ENCODE data around the gene UBE2QL1.

Gene UBE2QL1

DNA sequence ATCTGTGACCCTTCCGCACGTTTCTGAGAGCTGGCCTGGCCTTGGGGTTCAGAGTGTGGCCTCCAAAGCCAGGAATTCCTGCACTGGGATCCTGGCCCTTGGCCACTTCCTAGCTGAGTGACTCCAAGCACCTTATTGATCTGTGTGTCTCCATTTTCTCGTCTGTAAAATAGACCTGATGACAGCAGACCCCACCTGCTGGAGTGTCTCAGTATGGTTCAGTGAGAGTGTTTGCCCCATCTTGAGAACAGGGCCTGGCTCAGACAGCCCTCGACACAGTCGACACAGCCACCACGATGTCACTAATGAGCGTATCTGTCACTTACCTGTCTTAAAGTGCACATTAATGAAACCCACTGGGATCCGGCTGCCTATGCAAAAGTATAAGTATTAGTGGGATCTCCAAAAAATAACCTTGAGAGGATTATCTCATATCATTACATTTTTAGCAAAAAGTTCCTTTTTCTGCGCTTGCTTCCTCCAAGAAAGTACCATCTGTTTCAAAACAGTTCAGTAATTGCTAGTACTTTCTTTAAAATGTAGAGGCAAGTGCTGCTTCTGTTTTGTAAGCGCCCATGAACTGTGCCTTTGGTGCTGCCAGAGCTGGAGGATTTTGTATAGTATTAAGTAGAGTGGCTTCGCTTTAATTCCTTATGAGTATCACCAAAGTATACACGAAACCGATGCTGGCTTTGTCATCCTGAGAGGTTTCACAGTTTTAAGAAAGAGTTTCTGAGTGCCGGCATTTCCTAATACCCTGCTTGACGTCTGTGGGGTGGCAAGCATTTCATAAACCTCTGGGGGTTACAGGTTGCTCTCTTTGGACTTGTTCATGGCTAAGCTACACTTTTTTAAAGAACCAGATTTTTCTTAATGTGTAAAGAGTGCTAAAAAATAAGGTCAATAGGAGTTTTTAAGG, 31.7 kb downstream of the UBE2QL1 start:
- DNase-seq: no peak

DNA sequence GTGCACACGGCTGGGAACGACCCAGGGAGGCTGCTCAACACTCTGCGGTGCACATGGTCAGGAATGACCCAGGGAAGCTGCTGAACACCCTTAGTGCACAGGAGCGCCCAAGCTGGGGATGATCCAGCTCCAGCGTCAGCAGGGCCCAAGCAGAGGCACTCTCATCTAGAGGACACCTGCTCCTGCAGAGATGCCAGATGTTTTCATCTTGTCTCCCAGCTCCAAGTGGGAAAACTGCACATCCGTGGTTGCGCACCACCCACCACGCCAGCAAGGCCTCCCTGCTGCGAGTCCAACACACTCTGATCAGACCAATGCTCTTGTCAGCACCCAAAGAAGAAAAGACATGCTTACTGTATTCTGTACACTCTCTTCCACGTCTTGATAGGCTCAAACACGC, 34.1 kb downstream of the UBE2QL1 start:
- DNase-seq: no peak

DNA sequence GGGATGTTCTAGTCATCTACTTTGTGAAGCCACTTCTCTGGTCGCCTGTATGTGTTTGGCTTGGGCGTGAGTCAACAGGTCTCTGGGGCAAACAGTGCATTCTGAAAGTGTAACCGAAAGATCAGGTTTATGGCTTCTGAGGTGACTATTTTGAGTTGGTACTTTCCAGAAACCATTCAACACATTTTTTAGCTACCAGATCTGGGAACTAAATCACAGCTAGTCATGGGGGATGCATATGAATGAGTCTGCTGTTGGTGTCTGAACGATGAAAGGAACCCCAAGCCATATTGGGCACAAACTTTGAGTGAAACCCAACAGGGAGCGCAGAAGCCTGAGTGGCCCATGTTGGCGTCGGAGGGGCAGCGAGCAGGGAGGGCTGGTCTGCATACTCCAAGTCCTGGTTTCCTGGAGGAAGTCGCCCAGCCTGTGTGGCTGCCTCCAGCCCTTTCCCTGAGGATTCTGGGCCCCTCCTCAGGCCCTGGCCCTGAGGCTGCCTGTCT, 35.3 kb downstream of the UBE2QL1 start:
- DNase-seq: no peak

- DNase-seq: no peak
Measured at GRCh38 chr5:6484446-6484845, 35.8 kb downstream of the UBE2QL1 start.

- no peak for DNase-seq
Measured at GRCh38 chr5:6484899-6485298, 36.2 kb downstream of the UBE2QL1 start.

DNA sequence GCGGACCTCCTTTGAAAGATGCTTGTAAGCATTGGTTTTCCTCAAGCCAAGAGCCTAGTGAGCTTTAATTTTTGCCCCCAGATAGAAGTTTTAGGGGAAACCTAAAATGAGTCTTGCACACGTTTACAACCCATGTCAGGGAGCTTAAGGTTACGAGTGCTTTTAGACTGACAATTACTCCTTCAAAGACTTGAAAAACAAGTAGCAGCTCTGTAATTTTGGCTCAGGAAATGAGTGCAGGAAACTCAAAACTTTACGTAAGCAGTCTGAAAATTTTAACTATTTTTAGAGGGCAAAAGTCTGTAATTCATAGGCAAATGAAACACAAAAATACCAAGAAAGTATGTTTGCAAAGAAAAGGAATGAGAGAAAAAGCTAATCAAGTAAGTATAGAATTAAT, 36.8 kb downstream of the UBE2QL1 start:
- no peak for DNase-seq

GRCh38 chr5:6486074-6486473, 37.4 kb downstream of the UBE2QL1 start:
- no peak for DNase-seq

DNA sequence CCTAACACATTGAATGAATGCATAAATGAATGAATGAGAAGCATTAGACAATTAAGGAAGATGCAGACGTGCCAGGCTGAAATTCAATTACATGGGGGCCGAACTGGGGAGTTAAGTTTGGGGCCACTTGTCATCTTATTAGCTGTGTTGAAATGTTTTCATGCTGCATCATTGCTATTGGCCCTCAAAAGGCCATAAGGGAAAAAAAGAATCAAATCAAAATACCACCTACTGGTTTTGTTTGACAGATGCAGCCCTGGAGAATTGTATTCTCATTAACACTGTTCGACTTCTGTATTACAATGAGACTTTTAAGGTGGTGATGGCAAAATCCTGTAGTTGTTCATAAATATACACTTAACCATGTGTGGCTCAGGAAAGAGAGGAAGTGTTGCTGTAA, 38.4 kb downstream of the UBE2QL1 start:
- no peak for DNase-seq

DNA sequence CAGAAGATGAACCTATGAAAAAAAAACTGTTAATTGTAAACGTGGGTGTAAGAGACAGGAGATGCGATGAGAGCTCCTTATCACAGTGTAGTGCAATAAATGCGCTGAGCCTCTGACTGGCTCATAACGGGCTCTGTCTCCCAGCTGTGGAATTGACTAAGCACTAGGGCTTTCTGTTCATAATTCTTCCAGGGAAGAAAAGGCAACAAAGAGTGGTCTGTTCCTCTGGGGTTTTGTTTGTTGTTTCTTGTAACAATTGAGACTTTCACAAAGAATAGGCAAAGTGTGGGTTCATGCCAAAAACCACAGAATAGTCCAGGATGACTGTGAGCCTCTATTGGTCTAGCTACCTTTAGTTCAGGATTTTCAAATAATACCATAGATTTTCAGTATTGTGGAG, 39.4 kb downstream of the UBE2QL1 start:
- no peak for DNase-seq

DNA sequence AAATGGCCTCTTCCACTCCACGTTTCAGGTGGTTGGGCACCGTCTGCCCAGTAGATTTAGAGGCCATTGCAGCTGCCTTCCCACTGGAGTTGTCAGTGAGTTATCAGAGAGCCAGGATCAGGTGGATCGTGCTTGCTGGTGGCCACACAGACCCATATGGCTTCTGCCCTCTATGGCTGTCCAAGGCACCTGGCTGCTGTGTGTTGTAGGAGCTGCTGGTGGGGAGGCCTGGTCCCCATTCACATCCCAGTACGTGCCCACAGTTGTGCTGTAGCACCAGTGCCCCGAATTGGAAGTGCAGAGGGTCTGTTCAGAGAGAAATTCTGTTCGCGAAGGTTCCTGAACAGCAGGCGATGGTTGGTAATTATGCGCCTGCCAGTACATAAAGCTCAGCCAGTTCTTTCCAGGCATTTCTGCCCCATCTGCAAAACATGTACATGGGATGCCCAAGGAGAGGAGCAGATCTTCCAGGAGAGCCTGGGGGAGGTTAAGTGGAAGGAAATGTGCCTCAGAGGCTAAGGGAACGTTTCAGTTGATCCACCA, 41.1 kb downstream of the UBE2QL1 start:
- no peak for DNase-seq

GRCh38 chr5:6490246-6490645, 41.6 kb downstream of the UBE2QL1 start:
- DNase-seq: no peak

DNA sequence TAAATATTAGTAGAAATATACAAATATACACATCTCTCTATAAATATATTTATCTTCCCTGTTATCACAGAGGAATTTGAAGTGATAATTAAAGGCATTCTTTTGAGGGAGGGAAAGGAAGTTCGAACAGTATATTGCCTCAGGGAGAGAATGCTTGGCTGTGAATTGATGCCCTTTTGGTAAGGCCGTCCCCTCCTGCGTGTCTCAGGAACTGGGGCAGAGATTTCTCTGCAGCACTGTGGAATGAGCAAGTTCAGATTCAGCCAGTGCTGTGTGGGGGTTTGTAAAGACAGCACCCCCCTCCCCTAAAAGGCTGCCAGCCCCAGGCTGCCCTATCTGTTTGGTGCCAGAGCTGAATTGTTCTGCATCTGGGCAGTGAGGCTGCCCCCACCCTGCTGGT, 42.0 kb downstream of the UBE2QL1 start:
- DNase-seq: no peak

DNA sequence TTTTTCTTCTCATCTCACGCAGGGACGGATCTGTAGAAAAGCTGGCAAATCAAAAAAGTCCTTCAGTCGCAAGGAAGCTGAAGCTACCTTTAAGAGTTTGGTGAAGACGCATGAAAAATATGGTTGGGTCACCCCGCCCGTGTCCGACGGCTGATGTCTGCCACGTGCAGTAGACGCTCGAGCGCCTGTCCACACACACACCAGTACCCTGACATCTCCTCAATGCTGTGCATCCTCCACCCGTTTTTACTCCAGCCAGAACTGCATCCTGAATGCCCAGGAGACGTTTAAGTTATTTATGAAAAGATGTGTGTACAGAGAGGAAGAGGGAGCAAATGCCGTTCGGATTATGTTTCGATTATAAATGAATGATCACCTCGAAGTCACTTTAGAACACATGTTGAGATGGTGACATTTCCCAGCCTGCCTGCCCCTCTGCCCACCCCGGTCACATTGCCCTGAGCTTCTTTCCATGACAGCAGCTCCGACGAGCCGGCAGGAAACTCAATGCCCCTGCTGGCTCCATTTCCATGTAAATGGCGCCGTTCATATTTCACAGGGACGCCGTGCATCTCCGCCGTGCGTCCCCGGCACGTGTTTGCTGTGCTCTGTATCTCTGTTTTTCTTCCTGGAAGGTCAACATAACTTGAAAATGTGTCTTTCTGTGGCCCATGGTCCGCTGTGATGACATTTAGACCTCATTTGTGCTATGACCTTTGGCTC, 42.7 kb downstream of the UBE2QL1 start:
- no peak for DNase-seq

- DNase-seq: no peak
Measured at GRCh38 chr5:6491919-6492290, 43.2 kb downstream of the UBE2QL1 start.

GRCh38 chr5:6492934-6493333, 44.3 kb downstream of the UBE2QL1 start:
- DNase-seq: no peak

DNA sequence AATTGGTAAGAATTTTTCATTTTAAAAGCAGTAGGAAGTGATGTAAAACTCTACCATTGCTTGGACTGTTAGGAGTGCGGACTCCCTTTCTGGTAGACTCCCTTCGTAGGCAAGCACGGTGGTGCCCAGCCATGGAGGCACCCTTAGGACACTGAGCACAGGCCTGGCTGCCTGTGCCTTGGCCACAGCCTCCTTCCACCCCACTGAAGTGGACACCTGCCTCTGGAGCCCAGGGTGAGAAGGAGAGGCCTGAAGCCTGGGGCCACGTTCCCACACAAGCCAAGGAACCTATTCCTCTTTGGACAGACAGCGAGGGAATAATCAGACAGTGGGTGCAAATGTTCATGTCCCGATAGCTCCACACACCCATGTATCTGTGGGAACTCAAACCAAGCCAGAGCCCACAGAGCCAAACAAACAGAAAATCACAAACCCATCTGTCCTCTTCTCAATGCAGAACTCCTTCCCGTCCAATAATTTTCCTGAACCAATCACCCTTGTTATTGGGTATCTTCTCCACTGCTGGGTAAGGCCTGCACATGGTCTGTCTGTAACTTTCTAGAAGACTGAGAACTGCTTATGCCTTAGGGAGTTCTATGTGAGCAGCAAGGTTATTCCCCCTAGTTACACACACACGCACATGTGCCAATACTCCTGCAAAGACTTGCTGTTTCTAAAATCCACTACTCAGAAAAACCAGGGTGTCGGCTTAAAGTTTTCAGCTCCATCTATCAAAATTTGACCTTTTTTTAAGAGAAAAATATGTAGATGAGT, 45.2 kb downstream of the UBE2QL1 start:
- DNase-seq: no peak

- DNase-seq: no peak
Measured at GRCh38 chr5:6494939-6495338, 46.3 kb downstream of the UBE2QL1 start.

DNA sequence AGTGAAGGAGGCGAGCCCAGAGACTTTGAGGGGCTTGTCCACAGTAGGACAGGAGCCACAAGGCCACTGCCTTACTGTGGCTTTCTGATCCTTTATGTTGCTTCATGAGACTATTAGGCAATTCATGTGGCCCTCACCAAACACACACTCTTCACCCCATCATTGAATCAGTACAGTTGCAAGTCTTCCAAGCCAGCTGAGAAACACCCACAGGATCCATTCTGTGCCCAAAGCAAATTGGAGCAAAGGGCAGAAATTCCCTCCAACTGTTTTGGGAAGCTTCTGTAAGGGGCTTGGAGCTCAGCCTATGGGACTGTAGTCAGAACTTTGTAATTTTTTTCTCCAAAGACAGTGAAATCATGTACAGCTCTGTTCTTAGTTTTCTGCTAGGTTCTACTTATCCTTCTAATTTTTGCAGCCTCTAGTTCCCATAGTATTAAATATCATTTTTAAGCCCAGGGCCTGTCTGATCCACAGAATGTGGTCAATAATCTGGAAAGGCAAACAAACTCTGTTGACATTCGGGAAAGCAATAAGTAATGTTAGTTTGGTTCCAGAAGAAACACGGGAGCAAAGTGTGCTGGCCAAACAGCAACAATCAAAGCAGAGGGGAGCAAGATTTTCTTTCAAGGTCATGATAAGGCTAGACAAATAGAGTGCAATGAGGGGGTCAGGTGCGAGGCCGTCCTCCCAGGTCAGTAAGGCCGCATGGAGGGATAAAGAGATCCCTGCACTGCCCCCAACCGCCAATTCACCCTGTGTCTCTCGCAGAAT, 47.0 kb downstream of the UBE2QL1 start:
- no peak for DNase-seq

DNA sequence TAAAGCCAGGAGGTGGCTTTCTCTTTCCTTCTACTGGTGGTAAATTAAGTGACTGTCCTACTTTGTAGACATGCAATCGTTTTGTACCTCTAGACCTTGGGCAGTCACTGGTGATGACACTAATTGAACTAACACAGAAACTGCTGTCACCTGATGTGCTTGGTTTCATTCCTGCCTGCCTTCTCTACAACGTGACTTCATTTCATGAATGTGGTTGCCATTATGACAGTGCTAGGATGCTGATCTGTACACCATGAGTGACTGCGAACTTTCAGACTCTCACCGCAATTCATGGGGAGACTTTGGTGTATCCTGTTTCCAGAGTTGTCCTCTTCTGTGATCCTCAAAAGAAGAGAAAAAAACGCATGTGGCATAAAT, 47.5 kb downstream of the UBE2QL1 start:
- DNase-seq: no peak

DNA sequence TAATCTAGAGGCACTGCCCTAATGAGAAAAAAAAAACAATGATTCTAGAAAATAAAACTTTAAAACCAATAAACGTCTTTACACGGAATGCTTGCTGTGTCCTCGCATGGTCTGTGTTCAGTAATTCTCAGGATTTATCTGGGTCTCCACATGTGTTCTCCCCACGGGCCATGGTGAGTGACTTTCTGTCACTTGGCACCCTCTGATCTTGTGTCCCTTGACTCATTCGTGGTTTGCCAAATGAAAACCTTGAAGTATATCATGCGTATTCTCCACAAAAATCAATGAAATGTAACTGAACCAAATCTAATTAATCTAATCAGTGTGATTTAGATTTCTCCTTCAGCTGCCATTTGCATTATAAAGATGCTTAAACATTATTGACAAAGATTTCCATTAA, 48.0 kb downstream of the UBE2QL1 start:
- DNase-seq: no peak

DNA sequence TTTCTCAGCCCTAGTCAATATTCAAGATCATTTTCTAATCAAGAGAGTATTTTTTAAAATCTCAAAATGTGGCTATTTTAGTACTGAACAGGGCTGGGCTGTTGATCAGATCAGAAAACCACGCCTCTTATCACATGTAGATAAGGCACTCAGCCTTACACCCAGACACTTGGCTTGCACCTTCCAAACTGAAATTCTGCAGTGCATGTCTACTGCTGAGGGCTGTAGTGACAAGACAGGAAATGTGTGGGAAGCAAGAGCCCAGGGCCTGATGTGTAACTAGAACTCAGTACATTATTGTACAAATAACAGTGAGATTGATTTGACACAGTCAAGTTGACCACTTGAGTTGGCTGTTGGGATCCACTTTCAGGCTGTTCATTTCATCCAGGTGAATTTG, 48.6 kb downstream of the UBE2QL1 start:
- DNase-seq: no peak

- DNase-seq: no peak
Measured at GRCh38 chr5:6498968-6499367, 50.3 kb downstream of the UBE2QL1 start.

Data from suppressor macrophage treated with lipopolysaccharide for 4 hours (primary cell).